SK-N-SH treated with all-trans-retinoic acid at 6 μM for 48 hours (cell line): ENCODE data around the gene HDAC5.

Experiments
- GLIS3 ChIP-seq: fragments of 250-450 bp; sonication (Bioruptor Pico); IDR thresholded peaks from 2 replicates; pipeline ENCODE4 v1.5.0; 2020; ENCODE audit warnings: mild to moderate bottlenecking, moderate library complexity
- PATZ1 ChIP-seq: fragments of 250-450 bp; sonication (Bioruptor Pico); IDR thresholded peaks from 2 replicates; pipeline ENCODE4 v1.8.0; 2020; ENCODE audit warnings: mild to moderate bottlenecking, moderate library complexity, borderline replicate concordance
- TOX ChIP-seq: fragments of 250-450 bp; sonication (Bioruptor Pico); IDR thresholded peaks from 2 replicates; pipeline ENCODE4 v1.8.0; 2021; ENCODE audit warnings: mild to moderate bottlenecking, moderate library complexity, borderline replicate concordance
- ZC3H10 ChIP-seq: fragments of 250-450 bp; sonication (Bioruptor Pico); IDR thresholded peaks from 2 replicates; pipeline ENCODE4 v1.5.1; 2021; ENCODE audit warnings: mild to moderate bottlenecking, moderate library complexity
- ZFP3 ChIP-seq: fragments of 250-450 bp; sonication (Bioruptor Pico); IDR thresholded peaks from 2 replicates; pipeline ENCODE4 v1.5.0; 2020; ENCODE audit warnings: mild to moderate bottlenecking, moderate library complexity

GRCh38 chr17:44076716-44077594, 46.5 kb downstream of the HDAC5 start:
- no peak for TF ChIP-seq TOX (CRISPR knock-in tag)
- no peak for TF ChIP-seq ZC3H10 (CRISPR knock-in tag)
- no peak for TF ChIP-seq GLIS3
- TF ChIP-seq ZFP3 (CRISPR knock-in tag), result no peak
- TF ChIP-seq PATZ1 (CRISPR knock-in tag), result no peak
